Upper lobe of left lung (tissue), 4 donors: Measurements from ENCODE around the gene SYDE1.

Experiments used
- CTCF ChIP-seq, 6 experiments: fragments of 450-650 bp in 4 of 6; fragments of 200-600 bp in 2 of 6; sonication (generic) in 2 of 6; IDR thresholded peaks; one replicate each; pipeline ENCODE4 v1.5.1; 2016 to 2019; ENCODE audit warnings: antibody characterized with exemption in 6 of 6
- POLR2AphosphoS5 ChIP-seq, 2 donors: sonication (generic); formaldehyde crosslinking; IDR thresholded peaks; one replicate each; pipeline ENCODE4 v1.5.1; 2017; ENCODE audit warnings: antibody characterized with exemption in 2 of 2

DNA sequence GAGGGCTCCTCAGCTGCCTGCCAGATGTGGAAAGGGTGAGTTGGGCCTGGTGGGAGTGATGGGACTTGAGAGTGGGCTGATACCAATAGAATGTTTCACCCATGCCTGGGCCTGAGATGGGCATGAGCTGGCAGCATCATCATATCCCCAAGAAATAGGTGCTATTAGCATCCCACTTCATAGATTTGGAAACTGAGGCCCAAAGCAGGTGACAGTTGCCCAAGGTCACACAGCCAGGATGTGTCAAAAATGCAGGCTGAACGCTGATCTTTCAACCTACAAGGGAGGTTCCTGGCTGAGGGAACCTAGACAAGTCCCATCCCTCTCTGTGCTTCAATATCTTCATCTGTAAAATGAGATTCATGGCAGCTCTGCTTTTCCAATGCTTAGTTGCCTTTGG is 4.6 kb downstream of the SYDE1 start:
- TF ChIP-seq POLR2AphosphoS5 (IDR thresholded peaks at IDR 0.05) (no peak), CTCF (IDR thresholded peaks at IDR 0.05) (no peak)
